Measurements from ENCODE around the gene TMEM53. TPM values are rescaled to one million over a fixed set of nuclear protein-coding genes. Genes with fewer than 3 reads are reported as not detected.

TMEM53 gene
- polyA plus RNA-seq, 1 of the 3 experiments (the other 2 are of a cell fraction) = 14.9 TPM

- TF ChIP-seq RXRA (IDR thresholded peaks at IDR 0.05; ENCODE audit: borderline replicate concordance, low read depth) (no peak), RFX5 (IDR thresholded peaks at IDR 0.05; ENCODE audit: low read length) (no peak), FOXJ3 (CRISPR knock-in tag; IDR thresholded peaks at IDR 0.05) (no peak), ZBTB33 (IDR thresholded peaks at IDR 0.05; ENCODE audit: borderline replicate concordance, low read depth) (no peak), FOXM1 (IDR thresholded peaks at IDR 0.05; ENCODE audit: low read depth) (no peak), SIN3A (IDR thresholded peaks at IDR 0.05; ENCODE audit: borderline replicate concordance, low read depth, low read length) (no peak), TAF1 (IDR thresholded peaks at IDR 0.05; ENCODE audit: borderline replicate concordance, low read depth, low read length) (no peak), SMC3 (IDR thresholded peaks at IDR 0.05; ENCODE audit: low read depth, low read length) (no peak), YY1 (IDR thresholded peaks at IDR 0.05; ENCODE audit: low read depth) (no peak), GATA2 (CRISPR knock-in tag; IDR thresholded peaks at IDR 0.05) (no peak)
- Histone ChIP-seq H3K27me3 (ENCODE audit: insufficient read depth) (no peaks in the 10 kb centered on the region), H3K9me2 (no peaks in the 10 kb centered on the region), H3K4me1 (ENCODE audit: control insufficient read depth in 1 of 2, insufficient read depth in 2 of 2, low read depth in 1 of 2, low read length in 1 of 2) (peaks cover 0 to 51% of the 10 kb centered on the region in 2 experiments; a peak in 1 of 4 replicates), H3K9ac (no peak overlapping the region), H4K20me1 (ENCODE audit: insufficient read depth) (no peaks in the 10 kb centered on the region), H3F3A (replicated peaks; ENCODE audit: insufficient read depth) (peaks cover 4% of the 10 kb centered on the region), H3K4me2 (no peak overlapping the region), H3K9me3 (no peaks in the 10 kb centered on the region), H3K4me3 (ENCODE audit: low read depth in 2 of 2, low read length in 1 of 2) (no peak overlapping the region), H3K27ac (ENCODE audit: low read depth in 2 of 2, low read length in 1 of 2) (no peak overlapping the region), H3K79me2 (ENCODE audit: insufficient read depth) (no peaks in the 10 kb centered on the region), H2AFZ (ENCODE audit: low read depth) (no peak overlapping the region), H3K36me3 (replicated peaks in 1 of 2; ENCODE audit: control insufficient read depth in 1 of 2, insufficient read depth in 2 of 2, low read length in 1 of 2) (peaks cover 0 to 81% of the 10 kb centered on the region in 2 experiments)
- 97% methylated on average over 27 of the region's 28 CpGs for WGBS (ENCODE audit: low lambda C conversion rate)
- CTCF ChIA-PET = interaction anchor here (1.1 to 7.5 kb wide), 8 partner anchors 10 to 429 kb away, joined by 3 to 163 read pairs (median 5); no protein-coding TSS in a partner anchor
- no peak for DNase-seq
- POLR2A ChIA-PET = interaction anchor here (1.6 to 2.8 kb wide), 3 partner anchors 10 to 14 kb away, joined by 3 to 22 read pairs (median 6); no protein-coding TSS in a partner anchor
Measured at GRCh38 chr1:44646261-44647110, 27.8 kb downstream of the TMEM53 start.

GRCh38 chr1:44645476-44646244 lies 28.6 kb downstream of the TMEM53 start:
- no peak for DNase-seq
- Histone ChIP-seq H3K9me3 (no peaks in the 10 kb centered on the region), H3K79me2 (ENCODE audit: insufficient read depth) (no peaks in the 10 kb centered on the region), H3K4me1 (ENCODE audit: control insufficient read depth in 1 of 2, insufficient read depth in 2 of 2, low read depth in 1 of 2, low read length in 1 of 2) (peaks cover 0 to 49% of the 10 kb centered on the region in 2 experiments; a peak in 1 of 4 replicates), H3K9ac (no peak overlapping the region), H3K27ac (ENCODE audit: low read depth in 2 of 2, low read length in 1 of 2) (no peak overlapping the region), H3K36me3 (replicated peaks in 1 of 2; ENCODE audit: control insufficient read depth in 1 of 2, insufficient read depth in 2 of 2, low read length in 1 of 2) (peaks cover 5 to 81% of the 10 kb centered on the region in 2 experiments), H3K9me2 (no peaks in the 10 kb centered on the region), H3K4me3 (ENCODE audit: low read depth in 2 of 2, low read length in 1 of 2) (no peak overlapping the region), H4K20me1 (ENCODE audit: insufficient read depth) (no peaks in the 10 kb centered on the region), H2AFZ (ENCODE audit: low read depth) (no peak overlapping the region), H3K4me2 (no peak overlapping the region), H3K27me3 (ENCODE audit: insufficient read depth) (no peaks in the 10 kb centered on the region), H3F3A (replicated peaks; ENCODE audit: insufficient read depth) (no peaks in the 10 kb centered on the region)
- WGBS (ENCODE audit: low lambda C conversion rate) = 100% methylated on average over 12 of the region's 18 CpGs
- CTCF ChIA-PET = interaction anchor here (1.6 to 3.0 kb wide), 2 partner anchors 36 to 428 kb away, joined by 5 to 21 read pairs; no protein-coding TSS in a partner anchor
- POLR2A ChIA-PET = interaction anchor here (1.9 to 2.8 kb wide), 2 partner anchors 9 to 14 kb away, joined by 6 to 22 read pairs; no protein-coding TSS in a partner anchor
- TF ChIP-seq SIN3A (IDR thresholded peaks at IDR 0.05; ENCODE audit: borderline replicate concordance, low read depth, low read length) = no peak
- TF ChIP-seq FOXJ3 (CRISPR knock-in tag; IDR thresholded peaks at IDR 0.05) = no peak
- TF ChIP-seq IRF3 (IDR thresholded peaks at IDR 0.05; ENCODE audit: low read depth, low read length) = no peak
- TF ChIP-seq TAF1 (IDR thresholded peaks at IDR 0.05; ENCODE audit: borderline replicate concordance, low read depth, low read length) = no peak
- no peak for TF ChIP-seq ZBTB33 (IDR thresholded peaks at IDR 0.05; ENCODE audit: borderline replicate concordance, low read depth)
- TF ChIP-seq USF1 (IDR thresholded peaks at IDR 0.05; ENCODE audit: borderline replicate concordance, low read depth) = no peak
- TF ChIP-seq RCOR1 (IDR thresholded peaks at IDR 0.05; ENCODE audit: low read length) = no peak
- TF ChIP-seq RFX5 (IDR thresholded peaks at IDR 0.05; ENCODE audit: low read length) = no peak
- no peak for TF ChIP-seq NRF1 (IDR thresholded peaks at IDR 0.05; ENCODE audit: low read depth, low read length)
